PC-9 (cell line): ENCODE data around the gene FAM81A.

Source experiments
- CTCF ChIP-seq: fragments of 200-600 bp; sonication (generic); conservative IDR thresholded peaks from 2 replicates; pipeline ENCODE4 v1.6.1; 2017; ENCODE audit warnings: mixed run types, antibody characterized with exemption, mild to moderate bottlenecking, moderate library complexity
- EZH2 ChIP-seq: fragments of 200-600 bp; sonication (generic); IDR thresholded peaks from 2 replicates; pipeline ENCODE4 v1.8.0; 2017; ENCODE audit warnings: antibody characterized with exemption, low read depth

GRCh38 chr15:59562448-59563186 is 124.6 kb downstream of the FAM81A start:
- TF ChIP-seq EZH2, result no peak
- 0 out of 2 replicates have a peak, but pooled peaks have one; percentile 39 for TF ChIP-seq CTCF
